DMS153 (cell line): Measurements from ENCODE around the gene TTYH3.

Experiments
- DNase-seq: peaks from one replicate; lab custom pipeline; 2025; lab: John Stamatoyannopoulos, UW

TTYH3 gene

GRCh38 chr7:2649139-2649838 lies 17.5 kb downstream of the TTYH3 start:
- no peak for DNase-seq

GRCh38 chr7:2649991-2650390 lies 18.2 kb downstream of the TTYH3 start:
- no peak for DNase-seq

- DNase-seq: no peak
Measured at GRCh38 chr7:2650451-2650850, 18.7 kb downstream of the TTYH3 start.

GRCh38 chr7:2651336-2651735 lies 19.6 kb downstream of the TTYH3 start:
- no peak for DNase-seq

GRCh38 chr7:2651847-2652735 lies 20.3 kb downstream of the TTYH3 start:
- no peak for DNase-seq

GRCh38 chr7:2652736-2653060 lies 20.9 kb downstream of the TTYH3 start:
- no peak for DNase-seq

GRCh38 chr7:2654059-2654458 lies 22.3 kb downstream of the TTYH3 start:
- peak; percentile 40 for DNase-seq

GRCh38 chr7:2655870-2656614 lies 24.3 kb downstream of the TTYH3 start:
- DNase-seq: no peak

GRCh38 chr7:2657208-2657607 lies 25.4 kb downstream of the TTYH3 start:
- no peak for DNase-seq

GRCh38 chr7:2657920-2658671 lies 26.3 kb downstream of the TTYH3 start:
- no peak for DNase-seq

GRCh38 chr7:2658941-2659340 lies 27.2 kb downstream of the TTYH3 start:
- no peak for DNase-seq

GRCh38 chr7:2659556-2660358 lies 28.0 kb downstream of the TTYH3 start:
- DNase-seq: no peak

GRCh38 chr7:2660359-2661095 lies 28.7 kb downstream of the TTYH3 start:
- no peak for DNase-seq

GRCh38 chr7:2661096-2661449 lies 29.3 kb downstream of the TTYH3 start:
- DNase-seq: no peak

GRCh38 chr7:2661602-2662272 lies 30.0 kb downstream of the TTYH3 start:
- DNase-seq: no peak

- no peak for DNase-seq
Measured at GRCh38 chr7:2662273-2663120, 30.7 kb downstream of the TTYH3 start.

- DNase-seq: no peak
Measured at GRCh38 chr7:2663121-2663886, 31.5 kb downstream of the TTYH3 start.

GRCh38 chr7:2663960-2664359 lies 32.2 kb downstream of the TTYH3 start:
- no peak for DNase-seq
